ENCODE measurements around the gene ID4.

DNA sequence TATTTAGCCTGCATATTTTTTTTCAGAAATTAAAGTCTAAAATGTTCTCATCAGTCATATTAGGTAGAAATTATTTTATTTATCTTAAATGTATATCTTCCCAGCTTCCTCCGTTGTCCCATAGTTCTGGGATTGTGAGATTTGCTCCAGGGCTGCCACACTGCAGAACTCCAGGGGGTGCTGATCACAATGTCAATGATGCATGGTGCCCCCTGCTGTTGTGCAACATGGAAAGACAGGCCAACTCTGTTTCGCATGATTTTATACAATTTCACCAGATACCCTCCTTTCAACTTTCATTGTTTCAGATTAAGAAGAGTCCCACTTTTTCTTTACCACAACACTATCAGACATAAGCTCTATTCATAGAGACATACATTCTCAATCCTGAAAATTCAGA, 35.9 kb downstream of the ID4 start:
- TF ChIP-seq, protein P1, sequence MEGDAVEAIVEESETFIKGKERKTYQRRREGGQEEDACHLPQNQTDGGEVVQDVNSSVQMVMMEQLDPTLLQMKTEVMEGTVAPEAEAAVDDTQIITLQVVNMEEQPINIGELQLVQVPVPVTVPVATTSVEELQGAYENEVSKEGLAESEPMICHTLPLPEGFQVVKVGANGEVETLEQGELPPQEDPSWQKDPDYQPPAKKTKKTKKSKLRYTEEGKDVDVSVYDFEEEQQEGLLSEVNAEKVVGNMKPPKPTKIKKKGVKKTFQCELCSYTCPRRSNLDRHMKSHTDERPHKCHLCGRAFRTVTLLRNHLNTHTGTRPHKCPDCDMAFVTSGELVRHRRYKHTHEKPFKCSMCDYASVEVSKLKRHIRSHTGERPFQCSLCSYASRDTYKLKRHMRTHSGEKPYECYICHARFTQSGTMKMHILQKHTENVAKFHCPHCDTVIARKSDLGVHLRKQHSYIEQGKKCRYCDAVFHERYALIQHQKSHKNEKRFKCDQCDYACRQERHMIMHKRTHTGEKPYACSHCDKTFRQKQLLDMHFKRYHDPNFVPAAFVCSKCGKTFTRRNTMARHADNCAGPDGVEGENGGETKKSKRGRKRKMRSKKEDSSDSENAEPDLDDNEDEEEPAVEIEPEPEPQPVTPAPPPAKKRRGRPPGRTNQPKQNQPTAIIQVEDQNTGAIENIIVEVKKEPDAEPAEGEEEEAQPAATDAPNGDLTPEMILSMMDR (conservative IDR thresholded peaks at IDR 0.05; ENCODE audit: low read length) = peak; percentile 52
- no peak for TF ChIP-seq EZH2phosphoT487 (IDR thresholded peaks at IDR 0.05; ENCODE audit: borderline replicate concordance)

Data from Loucy (cell line).